Upper lobe of left lung (tissue), 4 donors: ENCODE results near the gene IL6R.
A peak's percentile ranks its signal among the peaks of the same experiment; 100 is the strongest.

Experiments
- CTCF ChIP-seq, 6 experiments: fragments of 450-650 bp in 4 of 6; fragments of 200-600 bp in 2 of 6; sonication (generic) in 2 of 6; IDR thresholded peaks; one replicate each; pipeline ENCODE4 v1.5.1; 2016 to 2019; ENCODE audit warnings: antibody characterized with exemption in 6 of 6
- EP300 ChIP-seq, 4 donors: sonication (generic); formaldehyde crosslinking; IDR thresholded peaks; one replicate each; pipeline ENCODE4 v1.5.1; 2017; ENCODE audit warnings: antibody characterized with exemption in 4 of 4, control low read depth in 2 of 4
- POLR2A ChIP-seq, 4 donors: fragments of 450-650 bp; IDR thresholded peaks; one replicate each; pipeline ENCODE4 v1.5.1; 2016 to 2017; ENCODE audit warnings: antibody characterized with exemption in 4 of 4, mild to moderate bottlenecking in 2 of 4

GRCh38 chr1:154418062-154418921 is 13.1 kb downstream of the IL6R start:
- TF ChIP-seq EP300 (IDR thresholded peaks at IDR 0.05) (peak in 2 of 4 donors; percentile 83 to 91), CTCF (IDR thresholded peaks at IDR 0.05) (no peak), POLR2A (IDR thresholded peaks at IDR 0.05) (peak in 1 of 4 donors; percentile 46)
